Vagina (tissue), 2 donors: ENCODE results near the gene COL18A1.

Experiments used
- CTCF ChIP-seq, 3 experiments: fragments of 450-650 bp in 2 of 3; fragments of 200-600 bp in 1 of 3; sonication (generic) in 1 of 3; IDR thresholded peaks; one replicate each; pipeline ENCODE4 v1.5.1; 2017 to 2019; ENCODE audit warnings: antibody characterized with exemption in 3 of 3, mild to moderate bottlenecking in 2 of 3, moderate library complexity in 2 of 3
- POLR2A ChIP-seq, 2 donors: fragments of 450-650 bp; IDR thresholded peaks; one replicate each; pipeline ENCODE4 v1.6.1; 2017; ENCODE audit warnings: antibody characterized with exemption in 2 of 2, mild to moderate bottlenecking in 2 of 2, moderate library complexity in 2 of 2
- POLR2AphosphoS5 ChIP-seq, 2 donors: sonication (generic); formaldehyde crosslinking; IDR thresholded peaks; one replicate each; pipeline ENCODE4 v1.9.0; 2017; ENCODE audit warnings: antibody characterized with exemption in 2 of 2, mild to moderate bottlenecking in 2 of 2, low read depth in 1 of 2; ENCODE audit not compliant: insufficient read depth in 1 of 2

- TF ChIP-seq CTCF (IDR thresholded peaks at IDR 0.05) (no peak), POLR2A (IDR thresholded peaks at IDR 0.05) (no peak), POLR2AphosphoS5 (IDR thresholded peaks at IDR 0.05; ENCODE audit: insufficient read depth in 1 of 2, low read depth in 1 of 2) (no peak)
These were observed 87.8 kb downstream of the COL18A1 start for GRCh38 chr21:45492765-45493164.
